Breast epithelium (tissue), 3 donors: ENCODE measurements around the gene KCNIP1.

ENCODE experiments used
- CTCF ChIP-seq, 3 donors: fragments of 450-650 bp; IDR thresholded peaks; one replicate each; pipeline ENCODE4 v1.5.1; 2016 to 2017; ENCODE audit warnings: antibody characterized with exemption in 3 of 3, mild to moderate bottlenecking in 3 of 3, moderate library complexity in 3 of 3
- POLR2AphosphoS5 ChIP-seq, 3 donors: sonication (generic); formaldehyde crosslinking; IDR thresholded peaks; one replicate each; pipeline ENCODE4 v1.6.1; 2017; ENCODE audit warnings: antibody characterized with exemption in 3 of 3

GRCh38 chr5:170499621-170500020, 4.2 kb upstream of the KCNIP1 start:
- TF ChIP-seq CTCF (IDR thresholded peaks at IDR 0.05) (no peak), POLR2AphosphoS5 (IDR thresholded peaks at IDR 0.05) (no peak)
